Ovary (tissue), 3 donors: ENCODE measurements around the gene RDH11.

Experiments
- EP300 ChIP-seq: sonication (generic); formaldehyde crosslinking; IDR thresholded peaks from one replicate; pipeline ENCODE4 v1.6.1; 2017; ENCODE audit warnings: antibody characterized with exemption
- POLR2A ChIP-seq: fragments of 450-650 bp; IDR thresholded peaks from one replicate; pipeline ENCODE4 v1.6.1; 2017; ENCODE audit warnings: antibody characterized with exemption, mild to moderate bottlenecking, moderate library complexity
- TF ChIP-seq, protein P1 (sequence below), 3 donors: fragments of 450-650 bp in 2 of 3; fragments of 200-600 bp in 1 of 3; IDR thresholded peaks; one replicate each; pipeline versions ENCODE4 v1.5.1 to v1.8.0; 2016 to 2022; ENCODE audit warnings: antibody characterized with exemption in 3 of 3, mild to moderate bottlenecking in 1 of 3
- donor health status: DM: no; HTN: no; CAD: no.

- TF ChIP-seq, protein P1, sequence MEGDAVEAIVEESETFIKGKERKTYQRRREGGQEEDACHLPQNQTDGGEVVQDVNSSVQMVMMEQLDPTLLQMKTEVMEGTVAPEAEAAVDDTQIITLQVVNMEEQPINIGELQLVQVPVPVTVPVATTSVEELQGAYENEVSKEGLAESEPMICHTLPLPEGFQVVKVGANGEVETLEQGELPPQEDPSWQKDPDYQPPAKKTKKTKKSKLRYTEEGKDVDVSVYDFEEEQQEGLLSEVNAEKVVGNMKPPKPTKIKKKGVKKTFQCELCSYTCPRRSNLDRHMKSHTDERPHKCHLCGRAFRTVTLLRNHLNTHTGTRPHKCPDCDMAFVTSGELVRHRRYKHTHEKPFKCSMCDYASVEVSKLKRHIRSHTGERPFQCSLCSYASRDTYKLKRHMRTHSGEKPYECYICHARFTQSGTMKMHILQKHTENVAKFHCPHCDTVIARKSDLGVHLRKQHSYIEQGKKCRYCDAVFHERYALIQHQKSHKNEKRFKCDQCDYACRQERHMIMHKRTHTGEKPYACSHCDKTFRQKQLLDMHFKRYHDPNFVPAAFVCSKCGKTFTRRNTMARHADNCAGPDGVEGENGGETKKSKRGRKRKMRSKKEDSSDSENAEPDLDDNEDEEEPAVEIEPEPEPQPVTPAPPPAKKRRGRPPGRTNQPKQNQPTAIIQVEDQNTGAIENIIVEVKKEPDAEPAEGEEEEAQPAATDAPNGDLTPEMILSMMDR (IDR thresholded peaks at IDR 0.05) = no peak
- TF ChIP-seq POLR2A (no peak), EP300 (no peak)
Measured at GRCh38 chr14:67719866-67720265, 24.3 kb upstream of the RDH11 start.
